ENCODE results near the gene STXBP6.

DNA sequence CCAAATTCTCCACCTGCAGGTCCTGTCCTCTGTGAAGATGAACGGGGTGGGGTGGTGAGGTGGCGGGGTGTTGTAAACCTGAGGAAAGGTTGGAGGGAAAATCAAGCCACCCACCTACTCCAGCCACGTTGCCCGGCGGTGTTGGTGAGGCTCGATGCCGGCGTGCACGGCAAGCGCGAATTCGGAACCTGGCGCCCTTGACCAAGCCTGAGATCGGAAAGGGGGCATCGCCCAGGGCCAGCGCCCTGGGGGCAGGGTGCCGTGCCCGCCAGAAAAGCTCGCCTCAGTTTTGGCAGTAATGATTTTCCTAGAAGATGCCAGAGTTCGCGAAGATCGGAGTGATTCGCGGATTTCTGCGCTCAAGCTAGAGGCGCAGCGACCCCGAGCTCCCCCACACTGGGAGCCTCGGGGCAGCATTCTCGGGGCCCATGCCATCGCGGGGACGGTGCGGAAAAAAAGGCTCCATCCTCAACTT, 817 bp downstream of the STXBP6 start:
- TF ChIP-seq CREB1 (IDR thresholded peaks at IDR 0.05; ENCODE audit: low read depth) (no peak), RAD21 (IDR thresholded peaks at IDR 0.05; ENCODE audit: low read depth) (no peak)
- TF ChIP-seq, protein P1, sequence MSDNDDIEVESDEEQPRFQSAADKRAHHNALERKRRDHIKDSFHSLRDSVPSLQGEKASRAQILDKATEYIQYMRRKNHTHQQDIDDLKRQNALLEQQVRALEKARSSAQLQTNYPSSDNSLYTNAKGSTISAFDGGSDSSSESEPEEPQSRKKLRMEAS (IDR thresholded peaks at IDR 0.05): 0 out of 2 replicates have a peak, but pooled peaks have one; percentile 30

Measured in Ishikawa (cell line).